IMR-90 (cell line): ENCODE data around the gene ATRNL1. TPM values are rescaled to one million over a fixed set of nuclear protein-coding genes. Genes with fewer than 3 reads are reported as not detected.

Source experiments
- ATAC-seq: fragments of 200-7000 bp; cut with Tn5 transposase; 2 replicates; pipeline ENCODE4 v1.9.1; 2020; ENCODE audit warnings: low read depth, mild to moderate bottlenecking, moderate library complexity
- BruUV-seq: library from RNA; stranded (reverse); fragments of 400-500 nt; replicated peaks from 2 replicates; lab custom pipeline; 2021; lab: Mats Ljungman, UMichigan
- CTCF ChIA-PET: fragments of 300-600 bp; formaldehyde crosslinking; extraction: SDS; loops from one replicate; lab custom pipeline; 2021; ENCODE audit warnings: antibody characterized with exemption; lab: Yijun Ruan, JAX
- POLR2A ChIA-PET: fragments of 300-600 bp; sonication (Branson Sonifier 250); formaldehyde crosslinking; loops from one replicate; lab custom pipeline; 2022; ENCODE audit warnings: antibody characterized with exemption; ENCODE audit not compliant: unreplicated experiment; lab: Charles Lee
- DNase-seq: peaks from one replicate; pipeline ENCODE4 v3.0.0; 2013
- H2AFZ ChIP-seq: replicated peaks from 2 replicates; pipeline ENCODE3; 2013; ENCODE audit warnings: low read length, mild to moderate bottlenecking; ENCODE audit not compliant: poor library complexity
- H2AK5ac ChIP-seq: 2 replicates; pipeline ENCODE4 v1.6.1; 2013; ENCODE audit warnings: low read depth, low read length, inconsistent platforms
- H2AK9ac ChIP-seq: replicated peaks from 2 replicates; pipeline ENCODE3; 2013; ENCODE audit warnings: mild to moderate bottlenecking, low read depth, low read length, moderate library complexity; ENCODE audit not compliant: poor library complexity
- H2BK120ac ChIP-seq: 2 replicates; pipeline ENCODE4 v1.6.1; 2013; ENCODE audit warnings: low read depth, low read length, inconsistent platforms
- H2BK15ac ChIP-seq: 3 replicates; pipeline ENCODE4 v1.6.1; 2013; ENCODE audit warnings: low read depth, low read length, inconsistent platforms
- H2BK20ac ChIP-seq: 2 replicates; pipeline ENCODE4 v1.6.1; 2013; ENCODE audit warnings: low read depth, mild to moderate bottlenecking, inconsistent platforms, low read length, moderate library complexity
- H2BK5ac ChIP-seq: 2 replicates; pipeline ENCODE4 v1.6.1; 2013; ENCODE audit warnings: mild to moderate bottlenecking, low read depth, low read length, inconsistent platforms; ENCODE audit not compliant: poor library complexity, severe bottlenecking
- H3K14ac ChIP-seq: replicated peaks from 2 replicates; pipeline ENCODE4 v1.6.1; 2013; ENCODE audit warnings: low read depth, low read length, inconsistent platforms
- H3K18ac ChIP-seq: 2 replicates; pipeline ENCODE4 v1.6.1; 2013; ENCODE audit warnings: low read depth, low read length, control low read depth
- H3K23ac ChIP-seq: 2 replicates; pipeline ENCODE4 v1.6.1; 2013; ENCODE audit warnings: low read depth, low read length, inconsistent platforms
- H3K27ac ChIP-seq: 2 replicates; pipeline ENCODE4 v1.5.1; 2013; ENCODE audit warnings: mild to moderate bottlenecking, control low read depth, low read length; ENCODE audit not compliant: insufficient read depth
- H3K27me3 ChIP-seq: 2 replicates; pipeline ENCODE4 v1.6.1; 2013; ENCODE audit warnings: low read length; ENCODE audit not compliant: control insufficient read depth, insufficient read depth
- H3K36me3 ChIP-seq: 2 replicates; pipeline ENCODE4 v1.6.1; 2013; ENCODE audit warnings: low read length, mixed read lengths; ENCODE audit not compliant: control insufficient read depth, insufficient read depth
- H3K4ac ChIP-seq: 2 replicates; pipeline ENCODE4 v1.6.1; 2013; ENCODE audit warnings: low read depth, low read length, inconsistent platforms
- H3K4me1 ChIP-seq: 2 replicates; pipeline ENCODE4 v1.6.1; 2013; ENCODE audit warnings: low read length, mixed read lengths; ENCODE audit not compliant: control insufficient read depth, insufficient read depth
- H3K4me2 ChIP-seq: 2 replicates; pipeline ENCODE4 v1.6.1; 2013; ENCODE audit warnings: low read depth, mild to moderate bottlenecking, control low read depth, low read length, moderate library complexity
- H3K4me3 ChIP-seq: 2 replicates; pipeline ENCODE4 v1.5.1; 2013; ENCODE audit warnings: low read depth, mild to moderate bottlenecking, control low read depth, low read length, moderate library complexity; ENCODE audit not compliant: insufficient read depth
- H3K56ac ChIP-seq: 2 replicates; pipeline ENCODE4 v1.6.1; 2013; ENCODE audit warnings: low read length, inconsistent platforms; ENCODE audit not compliant: insufficient read depth; ENCODE audit errors: extremely low read depth
- H3K79me1 ChIP-seq, 2 experiments: 2 replicates each; pipeline ENCODE4 v1.6.1; 2013; ENCODE audit warnings: low read length in 2 of 2, inconsistent platforms in 1 of 2, low read depth in 1 of 2
- H3K9ac ChIP-seq: 2 replicates; pipeline ENCODE4 v1.6.1; 2013; ENCODE audit warnings: low read depth, low read length, control low read depth
- H3K9me1 ChIP-seq: 2 replicates; pipeline ENCODE4 v1.6.1; 2013; ENCODE audit warnings: low read length, inconsistent platforms; ENCODE audit not compliant: insufficient read depth
- H3K9me3 ChIP-seq: 2 replicates; pipeline ENCODE4 v1.6.1; 2013; ENCODE audit warnings: low read length; ENCODE audit not compliant: control insufficient read depth, insufficient read depth
- H4K20me1 ChIP-seq: 2 replicates; pipeline ENCODE4 v1.6.1; 2013; ENCODE audit warnings: low read length, inconsistent platforms; ENCODE audit not compliant: insufficient read depth
- H4K5ac ChIP-seq: 2 replicates; pipeline ENCODE4 v1.6.1; 2013; ENCODE audit warnings: mild to moderate bottlenecking, low read depth, low read length, control low read depth
- H4K8ac ChIP-seq, 2 experiments: 2 replicates each; pipeline ENCODE4 v1.6.1; 2013; ENCODE audit warnings: low read depth in 2 of 2, low read length in 2 of 2, control low read depth in 1 of 2, inconsistent platforms in 1 of 2
- H4K91ac ChIP-seq: 2 replicates; pipeline ENCODE4 v1.6.1; 2013; ENCODE audit warnings: low read depth, low read length, inconsistent platforms; ENCODE audit not compliant: insufficient read depth
- BHLHE40 ChIP-seq: fragments of 150-350 bp; IDR thresholded peaks from 2 replicates; pipeline ENCODE4 v1.6.1; 2016; ENCODE audit warnings: mild to moderate bottlenecking, low read depth, low read length
- CEBPB ChIP-seq: IDR thresholded peaks from 2 replicates; pipeline ENCODE4 v1.6.1; 2012; ENCODE audit warnings: low read depth, low read length, improper control_type of control experiment
- CHD1 ChIP-seq: IDR thresholded peaks from 2 replicates; pipeline ENCODE4 v1.6.1; 2012; ENCODE audit warnings: low read depth, low read length, improper control_type of control experiment
- CTCF ChIP-seq: conservative IDR thresholded peaks from 2 replicates; pipeline ENCODE4 v1.5.1; 2012; ENCODE audit warnings: mild to moderate bottlenecking, low read depth, low read length, improper control_type of control experiment
- FOS ChIP-seq: fragments of 150-350 bp; IDR thresholded peaks from 2 replicates; pipeline ENCODE4 v1.6.1; 2016; ENCODE audit warnings: low read depth, low read length
- MAFK ChIP-seq: IDR thresholded peaks from 2 replicates; pipeline ENCODE4 v1.6.1; 2012; ENCODE audit warnings: low read depth, low read length, improper control_type of control experiment
- MAZ ChIP-seq: IDR thresholded peaks from 2 replicates; pipeline ENCODE4 v1.6.1; 2012; ENCODE audit warnings: low read depth, mild to moderate bottlenecking, low read length, improper control_type of control experiment, moderate library complexity, borderline replicate concordance
- MXI1 ChIP-seq: IDR thresholded peaks from 2 replicates; pipeline ENCODE4 v1.6.1; 2012; ENCODE audit warnings: low read depth, mild to moderate bottlenecking, low read length, moderate library complexity, borderline replicate concordance
- NFE2L2 ChIP-seq: fragments of 150-350 bp; IDR thresholded peaks from 2 replicates; pipeline ENCODE4 v1.6.1; 2016; ENCODE audit warnings: low read depth, mild to moderate bottlenecking, low read length
- POLR2A ChIP-seq: IDR thresholded peaks from 2 replicates; pipeline ENCODE4 v1.6.1; 2012; ENCODE audit warnings: mild to moderate bottlenecking, low read depth, low read length
- RAD21 ChIP-seq: IDR thresholded peaks from 2 replicates; pipeline ENCODE4 v1.6.1; 2012; ENCODE audit warnings: low read length, improper control_type of control experiment
- RCOR1 ChIP-seq: IDR thresholded peaks from 2 replicates; pipeline ENCODE4 v1.6.1; 2012; ENCODE audit warnings: mild to moderate bottlenecking, low read length, improper control_type of control experiment; ENCODE audit not compliant: insufficient replicate concordance
- RFX5 ChIP-seq: IDR thresholded peaks from 2 replicates; pipeline ENCODE4 v1.8.0; 2012; ENCODE audit warnings: low read depth, mild to moderate bottlenecking, low read length, moderate library complexity
- SMC3 ChIP-seq: fragments of 150-350 bp; IDR thresholded peaks from 2 replicates; pipeline ENCODE4 v1.6.1; 2016; ENCODE audit warnings: low read depth, mild to moderate bottlenecking, antibody characterized with exemption, low read length, moderate library complexity
- WGBS, 2 experiments: methylation state at CpG; one replicate each; pipeline versions ENCODE4 v1.1.5 to v1.1.7; 2013; ENCODE audit warnings: missing lambda C conversion rate in 2 of 2; ENCODE audit not compliant: insufficient read length in 1 of 2; ENCODE audit errors: extremely low coverage in 2 of 2; 5-methylcytosine and 5-hydroxymethylcytosine counted together
- dilution Hi-C: fragments of 300-500 bp; cut with HindIII; formaldehyde crosslinking; loops from one replicate; pipeline ENCODE4 v1.14.3; 2018; ENCODE audit warnings: low sequenced_read_pairs; ENCODE audit not compliant: unreplicated experiment
- in situ Hi-C: fragments of 300-500 bp; cut with MboI; formaldehyde crosslinking; loops from 3 replicates; pipeline ENCODE4 v1.14.3; 2019; ENCODE audit warnings: low sequenced_read_pairs, inconsistent platforms, mixed read lengths
- intact Hi-C: fragments of 100-400 bp; cut with micrococcal nuclease; formaldehyde crosslinking; loops from 2 replicates; pipeline ENCODE4 v1.10.0; 2022
- polyA plus RNA-seq, 3 experiments: library from polyadenylated mRNA; depleted of rRNA; stranded (reverse); fragments of >200 nt; gene quantifications; 2 replicates each; pipeline ENCODE4 v1.2.3, GENCODE V29; 2012; ENCODE audit warnings: low replicate concordance in 1 of 3
- total RNA-seq: library from RNA; depleted of rRNA; stranded (reverse); fragments of >200 nt; gene quantifications from 2 replicates; pipeline ENCODE4 v1.2.3, GENCODE V29; 2012
- TF ChIP-seq, protein P1 (sequence below): fragments of 150-350 bp; IDR thresholded peaks from 2 replicates; pipeline ENCODE4 v1.6.1; 2016; ENCODE audit warnings: low read depth, mild to moderate bottlenecking, low read length, moderate library complexity, borderline replicate concordance
- TF ChIP-seq, protein P2 (sequence below): fragments of 150-350 bp; IDR thresholded peaks from 2 replicates; pipeline ENCODE4 v1.6.1; 2017; ENCODE audit warnings: mild to moderate bottlenecking, antibody characterized with exemption, low read length, low read depth

The ATRNL1 gene
- total and polyA plus RNA-seq, 2 of the 4 experiments (the other 2 are of a cell fraction), result 0.18 to 0.19 TPM

DNA sequence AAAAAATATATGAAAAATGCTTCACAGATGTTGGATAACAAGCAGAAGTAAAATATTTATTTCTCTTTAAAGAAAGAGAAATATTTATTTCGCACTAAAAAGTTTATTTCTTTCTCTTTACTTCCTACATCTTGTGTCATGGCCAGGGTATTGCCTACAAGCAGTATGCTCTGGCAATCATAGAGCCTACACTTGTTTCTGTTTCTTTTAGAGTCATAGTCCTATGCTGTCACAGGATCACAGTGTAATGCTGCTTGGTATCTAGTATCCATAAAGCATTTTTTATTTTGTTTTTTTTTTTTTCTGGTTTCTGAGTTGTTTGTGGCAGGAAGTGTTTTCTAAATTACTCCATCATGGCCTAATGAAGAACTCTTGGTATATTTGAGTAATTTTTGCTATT is 116.0 kb downstream of the ATRNL1 start:
- Histone ChIP-seq H2AFZ (no peak overlapping the region), H3K4ac (no peak overlapping the region), H4K20me1 (no peaks in the 10 kb centered on the region), H4K91ac (no peak overlapping the region), H3K23ac (no peak overlapping the region), H3K4me2 (no peak overlapping the region), H3K27me3 (no peaks in the 10 kb centered on the region), H3K18ac (no peak overlapping the region), H3K9me1 (no peaks in the 10 kb centered on the region), H3K56ac (no peak overlapping the region), H3K79me1 (no peaks in the 10 kb centered on the region), H2BK20ac (no peak overlapping the region), H2AK9ac (no peak overlapping the region), H3K9me3 (no peaks in the 10 kb centered on the region), H3K4me3 (no peak overlapping the region), H3K27ac (no peak overlapping the region), H3K4me1 (no peaks in the 10 kb centered on the region), H2BK5ac (no peak overlapping the region), H2BK120ac (no peak overlapping the region), H3K36me3 (no peaks in the 10 kb centered on the region), H3K9ac (no peak overlapping the region), H4K5ac (no peak overlapping the region), H3K14ac (no peak overlapping the region), H2AK5ac (no peak overlapping the region), H4K8ac (no peak overlapping the region), H2BK15ac (no peak overlapping the region)
- dilution Hi-C loops (no loop called here), in situ Hi-C loops (no loop called here), intact Hi-C loops (no loop called here)
- ATAC-seq (no peak), DNase-seq (no peak)
- WGBS, 2 experiments, result no CpG with 5 or more reads among the region's 1 CpG
- TF ChIP-seq, protein P1, sequence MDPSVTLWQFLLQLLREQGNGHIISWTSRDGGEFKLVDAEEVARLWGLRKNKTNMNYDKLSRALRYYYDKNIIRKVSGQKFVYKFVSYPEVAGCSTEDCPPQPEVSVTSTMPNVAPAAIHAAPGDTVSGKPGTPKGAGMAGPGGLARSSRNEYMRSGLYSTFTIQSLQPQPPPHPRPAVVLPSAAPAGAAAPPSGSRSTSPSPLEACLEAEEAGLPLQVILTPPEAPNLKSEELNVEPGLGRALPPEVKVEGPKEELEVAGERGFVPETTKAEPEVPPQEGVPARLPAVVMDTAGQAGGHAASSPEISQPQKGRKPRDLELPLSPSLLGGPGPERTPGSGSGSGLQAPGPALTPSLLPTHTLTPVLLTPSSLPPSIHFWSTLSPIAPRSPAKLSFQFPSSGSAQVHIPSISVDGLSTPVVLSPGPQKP, result no peak
- TF ChIP-seq, protein P2, sequence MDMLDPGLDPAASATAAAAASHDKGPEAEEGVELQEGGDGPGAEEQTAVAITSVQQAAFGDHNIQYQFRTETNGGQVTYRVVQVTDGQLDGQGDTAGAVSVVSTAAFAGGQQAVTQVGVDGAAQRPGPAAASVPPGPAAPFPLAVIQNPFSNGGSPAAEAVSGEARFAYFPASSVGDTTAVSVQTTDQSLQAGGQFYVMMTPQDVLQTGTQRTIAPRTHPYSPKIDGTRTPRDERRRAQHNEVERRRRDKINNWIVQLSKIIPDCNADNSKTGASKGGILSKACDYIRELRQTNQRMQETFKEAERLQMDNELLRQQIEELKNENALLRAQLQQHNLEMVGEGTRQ, result no peak
- TF ChIP-seq BHLHE40 (no peak), SMC3 (no peak), MAFK (no peak), MAZ (no peak), NFE2L2 (no peak), CHD1 (no peak), POLR2A (no peak), CEBPB (no peak), MXI1 (no peak), RFX5 (no peak), RCOR1 (no peak), FOS (no peak), RAD21 (no peak), CTCF (no peak)
- ChIA-PET CTCF (no interaction called here), POLR2A (no interaction called here)
- BruUV-seq, result no TSS peak
